ENCODE measurements around the gene NAP1L4.

GRCh38 chr11:2961080-2961479, 31.0 kb downstream of the NAP1L4 start:
- no peak for TF ChIP-seq TAF1 (IDR thresholded peaks at IDR 0.05; ENCODE audit: low read depth, low read length)
- TF ChIP-seq POLR2AphosphoS5 (IDR thresholded peaks at IDR 0.05; ENCODE audit: low read depth, low read length) = no peak
- TF ChIP-seq POLR2A (IDR thresholded peaks at IDR 0.05; ENCODE audit: low read depth, low read length) = no peak
